HepG2 (cell line): ENCODE data around the gene NIPAL4. TPM values are rescaled to one million over a fixed set of nuclear protein-coding genes. Genes with fewer than 3 reads are reported as not detected.

Experiments used
- ATAC-seq: fragments of 200-7000 bp; cut with Tn5 transposase; 3 replicates; pipeline ENCODE4 v1.9.1; 2020; ENCODE audit warnings: mild to moderate bottlenecking, moderate library complexity
- BruUV-seq: library from RNA; stranded (reverse); fragments of 400-500 nt; replicated peaks from 2 replicates; lab custom pipeline; 2021; lab: Mats Ljungman, UMichigan
- CTCF ChIA-PET: fragments of 300-600 bp; formaldehyde crosslinking; extraction: SDS; loops from one replicate; lab custom pipeline; 2021; ENCODE audit warnings: low total read pairs, inconsistent platforms, low intra/inter-chr PET ratio; lab: Yijun Ruan, JAX
- POLR2A ChIA-PET: fragments of 350-600 bp; sonication (Branson Sonifier 250); formaldehyde crosslinking; loops from one replicate; lab custom pipeline; 2020; ENCODE audit warnings: antibody characterized with exemption, inconsistent platforms; lab: Yijun Ruan, JAX
- DNase-seq: peaks from one replicate; pipeline ENCODE4 v3.0.0-alpha.2; 2015; ENCODE audit warnings: low spot score
- FAIRE-seq: peaks from 3 replicates; lab custom pipeline; 2011; peaks lifted over from hg19 to GRCh38; lab: Jason Lieb, UNC
- H2AFZ ChIP-seq: one replicate; pipeline ENCODE4 v1.6.1; 2011; ENCODE audit warnings: low read length, inconsistent platforms
- H3K27ac ChIP-seq: fragments of 300-600 bp; 3 replicates; pipeline ENCODE4 v1.8.0; 2011; ENCODE audit warnings: mixed run types, mild to moderate bottlenecking, mixed read lengths, low read length, inconsistent platforms; ENCODE audit not compliant: insufficient read depth; ENCODE audit errors: extremely low read length
- H3K27me3 ChIP-seq, 2 experiments: fragments of 200-600 bp in 1 of 2; 2 replicates in 1 of 2; 3 replicates in 1 of 2; pipeline versions ENCODE4 v1.6.0 to v1.8.0; 2011; ENCODE audit warnings: low read length in 2 of 2, mild to moderate bottlenecking in 2 of 2, moderate library complexity in 2 of 2, inconsistent platforms in 1 of 2; ENCODE audit not compliant: insufficient read depth in 2 of 2, control insufficient read depth in 1 of 2
- H3K36me3 ChIP-seq, 2 experiments: fragments of 200-600 bp in 1 of 2; replicated peaks in 1 of 2; 2 replicates in 1 of 2; 3 replicates in 1 of 2; pipeline versions ENCODE4 v1.5.1 to v1.8.0; 2011; ENCODE audit warnings: low read length in 2 of 2, inconsistent platforms in 1 of 2; ENCODE audit not compliant: insufficient read depth in 2 of 2, control insufficient read depth in 1 of 2
- H3K4me1 ChIP-seq: 2 replicates; pipeline ENCODE4 v1.5.1; 2012; ENCODE audit warnings: low read length, inconsistent platforms; ENCODE audit not compliant: insufficient read depth
- H3K4me2 ChIP-seq: 2 replicates; pipeline ENCODE4 v1.6.0; 2011; ENCODE audit warnings: low read depth, low read length, inconsistent platforms
- H3K4me3 ChIP-seq, 3 experiments: fragments of 200-600 bp in 1 of 3; sonication (generic), shearing (Covaris generic) in 1 of 3; replicated peaks in 1 of 3; 2 replicates each; pipeline ENCODE4 v1.5.1; 2011 to 2016; ENCODE audit warnings: low read length in 3 of 3, inconsistent platforms in 2 of 3, low read depth in 2 of 3, mild to moderate bottlenecking in 2 of 3, control low read depth in 1 of 3, mixed read lengths in 1 of 3; ENCODE audit not compliant: insufficient read depth in 1 of 3
- H3K79me2 ChIP-seq: one replicate; pipeline ENCODE4 v1.6.1; 2011; ENCODE audit warnings: low read length, inconsistent platforms; ENCODE audit not compliant: insufficient read depth
- H3K9ac ChIP-seq: 2 replicates; pipeline ENCODE4 v1.6.0; 2011; ENCODE audit warnings: mild to moderate bottlenecking, low read depth, low read length, inconsistent platforms; ENCODE audit not compliant: insufficient read depth
- H3K9me3 ChIP-seq: 2 replicates; pipeline ENCODE4 v1.5.1; 2012; ENCODE audit warnings: mild to moderate bottlenecking, low read length
- H4K20me1 ChIP-seq: 2 replicates; pipeline ENCODE4 v1.6.0; 2011; ENCODE audit warnings: inconsistent platforms, mild to moderate bottlenecking, low read length, moderate library complexity; ENCODE audit not compliant: insufficient read depth
- CHD4 ChIP-seq: fragments of 200-600 bp; sonication (generic); IDR thresholded peaks from 2 replicates; pipeline ENCODE4 v1.7.0; 2017; ENCODE audit warnings: mild to moderate bottlenecking, low read length, borderline replicate concordance
- CREB1 ChIP-seq, 2 experiments: fragments of 450-650 bp in 1 of 2; IDR thresholded peaks; 2 replicates each; pipeline ENCODE4 v1.6.1; 2016 to 2017; ENCODE audit warnings: control low read depth in 1 of 2, mild to moderate bottlenecking in 1 of 2, missing compliant biosample characterization in 1 of 2, missing genetic modification characterization in 1 of 2
- CREM ChIP-seq, 2 experiments: sonication (generic) in 1 of 2; formaldehyde crosslinking in 1 of 2; IDR thresholded peaks; 2 replicates each; pipeline versions ENCODE4 v1.4.0 to v1.6.1; 2016 to 2020; ENCODE audit warnings: antibody characterized with exemption in 1 of 2, mild to moderate bottlenecking in 1 of 2, missing genetic modification reagents in 1 of 2
- EHMT2 ChIP-seq: fragments of 200-600 bp; sonication (generic); IDR thresholded peaks from 2 replicates; pipeline ENCODE4 v1.7.0; 2017; ENCODE audit warnings: antibody characterized with exemption, low read depth, low read length, borderline replicate concordance
- GATA4 ChIP-seq: sonication (generic); IDR thresholded peaks from 2 replicates; pipeline ENCODE4 v1.6.1; 2016; ENCODE audit warnings: antibody characterized with exemption, low read depth, borderline replicate concordance
- NAIF1 ChIP-seq: sonication (generic); formaldehyde crosslinking; IDR thresholded peaks from 2 replicates; pipeline ENCODE4 v1.5.0; 2020; ENCODE audit warnings: mild to moderate bottlenecking, missing genetic modification reagents, borderline replicate concordance
- NCOR1 ChIP-seq: fragments of 200-600 bp; sonication (generic); IDR thresholded peaks from 2 replicates; pipeline ENCODE4 v1.7.0; 2017; ENCODE audit warnings: antibody characterized with exemption, low read length, borderline replicate concordance
- POGZ ChIP-seq: sonication (generic); formaldehyde crosslinking; IDR thresholded peaks from 2 replicates; pipeline ENCODE4 v1.4.0; 2020; ENCODE audit warnings: mild to moderate bottlenecking, missing genetic modification reagents
- SALL2 ChIP-seq: sonication (generic); formaldehyde crosslinking; IDR thresholded peaks from 2 replicates; pipeline ENCODE4 v1.8.1; 2023; ENCODE audit warnings: mild to moderate bottlenecking, missing genetic modification reagents, inconsistent platforms
- ZNF3 ChIP-seq: IDR thresholded peaks from 2 replicates; pipeline ENCODE4 v1.7.0; 2017; ENCODE audit warnings: inconsistent platforms
- ZSCAN9 ChIP-seq: IDR thresholded peaks from 2 replicates; pipeline ENCODE4 v1.6.1; 2016; ENCODE audit warnings: borderline replicate concordance
- WGBS: methylation state at CpG from one replicate; pipeline ENCODE4 v1.1.6; 2017; ENCODE audit warnings: low lambda C conversion rate; 5-methylcytosine and 5-hydroxymethylcytosine counted together
- in situ Hi-C: cut with HindIII; loops from 2 replicates; pipeline ENCODE4 v1.10.0; 2017; ENCODE audit warnings: low pct_unique_long_range_greater_than_20kb; ENCODE audit not compliant: extremely low pct_ligation_motif_present
- intact Hi-C: fragments of 100-400 bp; cut with micrococcal nuclease; formaldehyde crosslinking; loops from one replicate; pipeline ENCODE4 v1.10.0; 2022; ENCODE audit not compliant: unreplicated experiment
- polyA plus RNA-seq, 8 experiments: library from polyadenylated mRNA; depleted of rRNA in 3 of 8; stranded (reverse) in 7 of 8; unstranded in 1 of 8; fragments of >200 nt; fragmentation: Illumina TruSeq in 4 of 8; extraction: Trizol in 4 of 8; gene quantifications; 2 replicates each; pipeline versions ENCODE4 v1.2.1 to v1.2.3, GENCODE V29; 2011 to 2016; ENCODE audit warnings: low read depth in 4 of 8, missing spikeins in 1 of 8, mixed read lengths in 1 of 8; ENCODE audit not compliant: insufficient read depth in 1 of 8
- total RNA-seq, 5 experiments: library from RNA; depleted of rRNA; stranded (reverse); fragments of >200 nt; fragmentation: Illumina TruSeq; extraction: Trizol; gene quantifications; 2 replicates each; pipeline ENCODE4 v1.2.3, GENCODE V29; 2016; ENCODE audit warnings: low read depth in 1 of 5
- TF ChIP-seq, protein P1 (sequence below): sonication (generic); formaldehyde crosslinking; IDR thresholded peaks from 2 replicates; pipeline ENCODE4 v1.4.0; 2020; ENCODE audit warnings: missing genetic modification reagents
- TF ChIP-seq, protein P2 (sequence below): sonication (generic); formaldehyde crosslinking; IDR thresholded peaks from 2 replicates; pipeline ENCODE4 v1.5.1; 2020; ENCODE audit warnings: mild to moderate bottlenecking, moderate library complexity, missing genetic modification reagents
- TF ChIP-seq, protein P3 (sequence below): sonication (generic); formaldehyde crosslinking; IDR thresholded peaks from 2 replicates; pipeline ENCODE4 v1.4.0; 2020; ENCODE audit warnings: missing genetic modification reagents, mild to moderate bottlenecking, borderline replicate concordance

The NIPAL4 gene
- total and polyA plus RNA-seq, 2 of the 13 experiments (the other 11 are each of a cell fraction or from before 2014, with no cell fraction given) = not detected

DNA sequence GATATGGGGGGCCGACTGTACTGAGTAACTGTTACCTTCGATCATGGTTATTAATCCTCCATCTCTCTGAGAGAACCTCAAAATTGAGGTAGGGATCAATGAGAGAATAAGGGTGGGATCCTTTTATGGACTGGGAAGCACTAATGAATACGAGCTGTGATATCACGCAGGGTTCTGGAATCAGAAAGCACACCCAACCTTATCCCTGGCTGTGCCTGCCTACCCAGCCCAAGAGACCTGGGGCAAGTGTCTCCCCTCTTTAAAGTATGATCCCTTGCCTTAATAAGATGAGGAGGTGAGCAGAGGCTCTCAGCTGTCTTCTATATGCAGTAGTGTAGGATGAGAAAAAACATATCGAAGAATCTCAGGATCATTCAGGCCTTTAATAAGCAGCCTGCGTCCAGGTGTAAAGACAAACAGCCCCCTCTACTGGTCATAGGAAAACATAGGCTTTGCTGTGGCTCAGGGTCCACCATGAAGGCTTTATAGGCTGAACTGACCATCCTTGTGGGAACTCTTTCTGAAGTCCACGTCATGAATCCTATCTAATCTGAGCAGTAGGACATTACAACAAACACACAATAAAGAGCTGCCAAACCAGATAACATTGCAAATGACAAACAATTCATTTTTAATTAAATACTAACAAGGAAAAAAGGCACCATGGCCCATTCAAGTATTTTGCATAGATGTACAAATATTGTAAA lies 16.8 kb downstream of the NIPAL4 start (continued):
- TF ChIP-seq SALL2 (CRISPR knock-in tag) = no peak
- no peak for TF ChIP-seq CHD4
- TF ChIP-seq GATA4 = no peak
- TF ChIP-seq EHMT2 = no peak

DNA sequence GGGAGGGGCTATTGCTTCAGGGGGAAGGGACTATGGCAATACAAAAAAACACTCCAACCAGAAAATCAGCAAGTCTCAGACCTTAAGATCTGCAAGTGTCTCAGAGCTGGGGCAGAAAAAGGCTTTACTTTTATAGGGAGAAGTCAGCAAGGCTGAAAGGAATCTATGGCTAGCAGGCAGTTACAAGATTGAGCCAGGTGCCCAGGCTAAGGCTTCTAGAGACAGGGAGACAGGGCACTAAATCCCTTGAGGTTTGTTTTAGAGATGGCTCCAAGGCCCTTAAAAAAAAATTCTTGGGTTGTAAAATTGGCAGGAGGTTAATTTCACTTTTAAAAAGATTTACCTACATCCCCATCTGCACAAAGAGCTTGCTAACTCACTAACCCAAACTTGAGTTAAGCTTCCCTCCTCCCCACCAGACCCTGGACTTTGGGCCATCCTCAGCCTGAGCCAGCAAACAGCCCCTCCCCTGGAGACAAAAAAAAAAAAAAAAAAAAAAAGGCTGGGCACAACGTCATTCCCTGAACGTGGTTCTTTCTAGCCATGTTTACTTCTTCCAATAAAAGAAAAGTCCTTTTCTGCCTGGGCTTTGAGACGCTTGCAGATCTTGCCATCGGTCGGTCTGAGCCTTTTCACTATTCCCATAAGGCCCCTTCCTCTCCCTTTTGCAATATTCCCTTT lies 17.9 kb downstream of the NIPAL4 start:
- ATAC-seq = peak; percentile 58
- no peaks in the 10 kb centered on the region for H4K20me1 ChIP-seq
- H3K27me3 ChIP-seq = no peaks in the 10 kb centered on the region
- CTCF ChIA-PET = interaction anchor here (1.2 to 2.3 kb wide), 4 partner anchors 46 to 265 kb away, joined by 3 to 15 read pairs (median 6); partner anchors contain the start of gene LSM11
- no peak overlapping the region for H3K9ac ChIP-seq
- POLR2A ChIA-PET = interaction anchor here (2.4 kb wide), 1 partner anchor 34 kb away, joined by 10 read pairs; no protein-coding TSS in a partner anchor
- peak overlapping the region in 2 of 3 experiments; percentile 18 to 57; a peak in 3 of 6 replicates for H3K4me3 ChIP-seq
- no peaks in the 10 kb centered on the region for H3K79me2 ChIP-seq
- peak overlapping the region; percentile 22 for H3K27ac ChIP-seq
- BruUV-seq = no TSS peak
- H3K9me3 ChIP-seq = no peaks in the 10 kb centered on the region
- FAIRE-seq = peak; percentile 90
- peak overlapping the region; percentile 83 for H3K4me2 ChIP-seq
- intact Hi-C loops (loop anchor here (1.0 to 2.0 kb wide), 7 partner anchors 47 to 241 kb away; no protein-coding TSS in a partner anchor), in situ Hi-C loops (loop anchor here (5.0 kb wide), 2 partner anchors 136 to 226 kb away; no protein-coding TSS in a partner anchor)
- peak; percentile 75 for DNase-seq
- H3K4me1 ChIP-seq = peaks cover 49% of the 10 kb centered on the region
- peak overlapping the region; percentile 46 for H2AFZ ChIP-seq
- WGBS = under 1% methylated on average over 5 of the region's 5 CpGs
- H3K36me3 ChIP-seq = no peaks in the 10 kb centered on the region
- TF ChIP-seq ZSCAN9 (CRISPR knock-in tag) = 0 out of 2 replicates have a peak, but pooled peaks have one; percentile 14
- TF ChIP-seq, protein P1, sequence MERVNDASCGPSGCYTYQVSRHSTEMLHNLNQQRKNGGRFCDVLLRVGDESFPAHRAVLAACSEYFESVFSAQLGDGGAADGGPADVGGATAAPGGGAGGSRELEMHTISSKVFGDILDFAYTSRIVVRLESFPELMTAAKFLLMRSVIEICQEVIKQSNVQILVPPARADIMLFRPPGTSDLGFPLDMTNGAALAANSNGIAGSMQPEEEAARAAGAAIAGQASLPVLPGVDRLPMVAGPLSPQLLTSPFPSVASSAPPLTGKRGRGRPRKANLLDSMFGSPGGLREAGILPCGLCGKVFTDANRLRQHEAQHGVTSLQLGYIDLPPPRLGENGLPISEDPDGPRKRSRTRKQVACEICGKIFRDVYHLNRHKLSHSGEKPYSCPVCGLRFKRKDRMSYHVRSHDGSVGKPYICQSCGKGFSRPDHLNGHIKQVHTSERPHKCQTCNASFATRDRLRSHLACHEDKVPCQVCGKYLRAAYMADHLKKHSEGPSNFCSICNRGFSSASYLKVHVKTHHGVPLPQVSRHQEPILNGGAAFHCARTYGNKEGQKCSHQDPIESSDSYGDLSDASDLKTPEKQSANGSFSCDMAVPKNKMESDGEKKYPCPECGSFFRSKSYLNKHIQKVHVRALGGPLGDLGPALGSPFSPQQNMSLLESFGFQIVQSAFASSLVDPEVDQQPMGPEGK = peak; percentile 28; the same call in 1 of the 2 replicates
- no peak for TF ChIP-seq NAIF1 (CRISPR knock-in tag)
- TF ChIP-seq, protein P2, sequence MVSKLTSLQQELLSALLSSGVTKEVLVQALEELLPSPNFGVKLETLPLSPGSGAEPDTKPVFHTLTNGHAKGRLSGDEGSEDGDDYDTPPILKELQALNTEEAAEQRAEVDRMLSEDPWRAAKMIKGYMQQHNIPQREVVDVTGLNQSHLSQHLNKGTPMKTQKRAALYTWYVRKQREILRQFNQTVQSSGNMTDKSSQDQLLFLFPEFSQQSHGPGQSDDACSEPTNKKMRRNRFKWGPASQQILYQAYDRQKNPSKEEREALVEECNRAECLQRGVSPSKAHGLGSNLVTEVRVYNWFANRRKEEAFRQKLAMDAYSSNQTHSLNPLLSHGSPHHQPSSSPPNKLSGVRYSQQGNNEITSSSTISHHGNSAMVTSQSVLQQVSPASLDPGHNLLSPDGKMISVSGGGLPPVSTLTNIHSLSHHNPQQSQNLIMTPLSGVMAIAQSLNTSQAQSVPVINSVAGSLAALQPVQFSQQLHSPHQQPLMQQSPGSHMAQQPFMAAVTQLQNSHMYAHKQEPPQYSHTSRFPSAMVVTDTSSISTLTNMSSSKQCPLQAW (CRISPR knock-in tag) = no peak
- TF ChIP-seq NCOR1 = 0 out of 2 replicates have a peak, but pooled peaks have one; percentile 29
- no peak for TF ChIP-seq CREB1 (IDR thresholded peaks at IDR 0.05)
- TF ChIP-seq CREB1 (CRISPR knock-in tag; IDR thresholded peaks at IDR 0.05) = peak; percentile 82
- TF ChIP-seq ZNF3 (CRISPR knock-in tag) = no peak
- TF ChIP-seq, protein P3, sequence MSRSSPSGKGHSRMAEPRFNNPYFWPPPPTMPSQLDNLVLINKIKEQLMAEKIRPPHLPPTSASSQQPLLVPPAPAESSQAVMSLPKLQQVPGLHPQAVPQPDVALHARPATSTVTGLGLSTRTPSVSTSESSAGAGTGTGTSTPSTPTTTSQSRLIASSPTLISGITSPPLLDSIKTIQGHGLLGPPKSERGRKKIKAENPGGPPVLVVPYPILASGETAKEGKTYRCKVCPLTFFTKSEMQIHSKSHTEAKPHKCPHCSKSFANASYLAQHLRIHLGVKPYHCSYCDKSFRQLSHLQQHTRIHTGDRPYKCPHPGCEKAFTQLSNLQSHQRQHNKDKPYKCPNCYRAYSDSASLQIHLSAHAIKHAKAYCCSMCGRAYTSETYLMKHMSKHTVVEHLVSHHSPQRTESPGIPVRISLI = peak; percentile 97
- peak; percentile 64 for TF ChIP-seq CREM (IDR thresholded peaks at IDR 0.05)
- TF ChIP-seq CREM (CRISPR knock-in tag; IDR thresholded peaks at IDR 0.05) = no peak
- TF ChIP-seq POGZ = 0 out of 2 replicates have a peak, but pooled peaks have one; percentile 3
